Activated CD8-positive, alpha-beta memory T cell treated with anti-CD3 and anti-CD28 coated beads, Interleukin-2, amount 10 ng/mL, durations not matched to agents 7 days and 5 days (primary cell): ENCODE results near the gene RUVBL2. TPM values are rescaled to one million over a fixed set of nuclear protein-coding genes. Genes with fewer than 3 reads are reported as not detected.

Source experiments
- ATAC-seq: fragments of 150-1000 bp; cut with Tn5 transposase; one replicate; pipeline ENCODE4 v1.10.0; 2021; ENCODE audit warnings: moderate library complexity
- CTCF ChIA-PET: fragments of 350-600 bp; sonication (Branson Sonifier 250); formaldehyde crosslinking; loops from one replicate; lab custom pipeline; 2021; ENCODE audit warnings: antibody characterized with exemption; lab: Charles Lee
- DNase-seq: peaks from one replicate; pipeline ENCODE4 v3.0.0-alpha.2; 2020
- H3K27ac Mint-ChIP-seq: one replicate; pipeline ENCODE4 v1.8.0; 2021; ENCODE audit warnings: mild to moderate bottlenecking, mixed read lengths
- H3K27me3 Mint-ChIP-seq: one replicate; pipeline ENCODE4 v1.8.0; 2021; ENCODE audit warnings: mixed read lengths
- H3K36me3 Mint-ChIP-seq: one replicate; pipeline ENCODE4 v1.8.0; 2021; ENCODE audit warnings: mild to moderate bottlenecking, mixed read lengths
- H3K4me1 Mint-ChIP-seq: one replicate; pipeline ENCODE4 v1.8.0; 2021; ENCODE audit warnings: mixed read lengths
- H3K4me3 Mint-ChIP-seq: one replicate; pipeline ENCODE4 v1.8.0; 2021; ENCODE audit warnings: mild to moderate bottlenecking, moderate library complexity, mixed read lengths
- H3K9me3 Mint-ChIP-seq: one replicate; pipeline ENCODE4 v1.8.0; 2022; ENCODE audit warnings: low read depth, mixed read lengths
- microRNA-seq: library from miRNA; unstranded; fragments of <30 nt; microRNA quantifications from one replicate; pipeline ENCODE4 v1.2.0, GENCODE V29; 2022
- total RNA-seq, 2 experiments: library from RNA; stranded (reverse); gene quantifications; one replicate each; pipeline ENCODE4 v1.2.3, GENCODE V29; 2021

RUVBL2 gene
- total RNA-seq, 2 experiments from 2014 or later = 124 to 125 TPM

DNA sequence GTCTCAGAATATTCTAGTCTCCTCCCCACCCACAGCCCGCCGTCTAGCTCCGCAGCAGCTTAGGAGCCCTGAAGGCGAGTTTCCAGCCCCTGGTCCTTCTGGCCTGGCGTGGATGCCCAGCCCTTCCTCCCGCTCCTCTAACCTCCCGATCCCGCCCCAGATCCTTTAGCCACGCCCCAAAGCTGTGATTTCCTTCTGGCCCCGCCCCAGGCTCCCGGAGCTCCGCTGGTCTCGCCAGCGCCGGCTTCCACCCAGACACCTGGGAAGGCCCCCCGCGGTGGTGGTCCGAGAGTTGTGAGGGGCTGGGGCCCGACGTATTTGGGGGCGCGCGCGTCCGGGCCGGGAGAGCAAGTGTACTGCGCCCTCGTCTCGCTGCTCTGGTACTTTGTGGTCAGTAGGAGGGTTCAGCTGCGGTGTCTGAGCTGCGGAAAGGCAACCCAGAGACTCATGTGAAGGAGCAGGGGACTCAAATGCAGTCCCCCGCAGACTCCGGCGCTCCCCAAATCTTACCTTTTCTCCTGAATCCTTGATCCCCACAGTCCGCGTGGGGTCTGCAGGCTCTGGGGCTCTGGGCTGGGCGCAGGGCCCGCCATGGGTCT, 64.0 kb downstream of the RUVBL2 start, which contains the start of gene CGB7:
CGB7 (minus strand) TSS at position 114 of the 599 bp plus-strand sequence. CDS start 2,374 bp downstream, outside the sequence.
- CTCF ChIA-PET = interaction anchor here (0.7 to 1.7 kb wide), 4 partner anchors 24 to 149 kb away, joined by 3 to 7 read pairs (median 4); partner anchors contain the start of genes GYS1 and RUVBL2
- no peaks in the 10 kb centered on the region for H3K36me3 Mint-ChIP-seq
- H3K9me3 Mint-ChIP-seq = no peaks in the 10 kb centered on the region
- peaks cover 62% of the 10 kb centered on the region for H3K27me3 Mint-ChIP-seq
- H3K4me3 Mint-ChIP-seq = peak within 1 kb of the TSS; percentile 52
- no peak within 1 kb of the TSS for H3K27ac Mint-ChIP-seq
- DNase-seq = no peak
- peaks cover 24% of the 10 kb centered on the region for H3K4me1 Mint-ChIP-seq
- ATAC-seq = peak; percentile 18

DNA sequence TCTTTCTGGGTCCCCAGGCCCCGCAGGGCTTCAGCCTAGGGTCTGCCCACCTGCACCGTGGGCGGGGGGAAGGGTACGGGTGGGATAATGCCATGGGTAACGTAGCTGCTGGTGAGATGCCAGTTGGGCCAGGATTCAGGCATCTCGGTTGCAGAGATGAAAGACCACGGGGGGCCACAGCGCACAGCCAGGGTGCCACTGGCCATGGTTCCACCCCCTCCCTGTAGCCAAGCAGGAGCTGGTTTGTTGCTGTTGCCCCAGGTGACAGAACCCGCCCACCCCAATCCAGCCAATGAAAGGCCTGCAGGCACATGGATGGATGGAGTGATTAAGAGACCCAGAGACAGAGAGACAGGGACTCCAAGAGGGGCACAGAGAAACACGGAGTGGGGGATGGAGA, 64.9 kb downstream of the RUVBL2 start:
- ATAC-seq (no peak), DNase-seq (no peak)
- Mint-ChIP-seq H3K27me3 (peaks cover 68% of the 10 kb centered on the region), H3K4me3 (no peak overlapping the region), H3K9me3 (no peaks in the 10 kb centered on the region), H3K4me1 (peaks cover 24% of the 10 kb centered on the region), H3K36me3 (no peaks in the 10 kb centered on the region), H3K27ac (no peak overlapping the region)
- CTCF ChIA-PET = interaction anchor here (0.7 to 1.7 kb wide), 4 partner anchors 17 to 149 kb away, joined by 3 to 7 read pairs (median 4); partner anchors contain the start of genes GYS1 and RUVBL2

DNA sequence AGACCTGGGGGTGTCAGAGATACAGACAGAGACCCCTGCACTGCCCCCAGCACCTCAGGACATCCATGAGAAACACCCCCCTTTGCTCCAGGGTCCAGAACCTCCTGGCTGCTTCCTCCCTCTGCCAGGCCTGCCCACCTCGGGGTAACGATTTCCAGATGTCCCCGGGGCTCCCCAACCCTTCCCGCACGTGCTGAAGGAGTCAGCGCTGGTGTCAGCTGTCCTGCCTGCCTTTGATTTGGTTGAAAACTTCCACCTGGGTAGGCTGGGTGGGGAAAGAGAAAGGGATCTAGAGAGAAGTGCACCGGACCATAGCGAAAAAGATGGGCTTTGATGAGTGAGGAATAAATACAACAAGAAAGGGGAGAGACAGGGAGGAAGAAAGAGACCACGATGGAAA, 65.4 kb downstream of the RUVBL2 start:
- no peak for DNase-seq
- H3K4me1 Mint-ChIP-seq = peaks cover 24% of the 10 kb centered on the region
- no peak overlapping the region for H3K27ac Mint-ChIP-seq
- no peak overlapping the region for H3K4me3 Mint-ChIP-seq
- CTCF ChIA-PET = interaction anchor here (1.2 to 1.7 kb wide), 2 partner anchors 16 to 66 kb away, joined by 3 to 7 read pairs; partner anchors contain the start of genes GYS1 and RUVBL2
- H3K27me3 Mint-ChIP-seq = peaks cover 73% of the 10 kb centered on the region
- no peaks in the 10 kb centered on the region for H3K36me3 Mint-ChIP-seq
- no peak for ATAC-seq
- H3K9me3 Mint-ChIP-seq = no peaks in the 10 kb centered on the region

DNA sequence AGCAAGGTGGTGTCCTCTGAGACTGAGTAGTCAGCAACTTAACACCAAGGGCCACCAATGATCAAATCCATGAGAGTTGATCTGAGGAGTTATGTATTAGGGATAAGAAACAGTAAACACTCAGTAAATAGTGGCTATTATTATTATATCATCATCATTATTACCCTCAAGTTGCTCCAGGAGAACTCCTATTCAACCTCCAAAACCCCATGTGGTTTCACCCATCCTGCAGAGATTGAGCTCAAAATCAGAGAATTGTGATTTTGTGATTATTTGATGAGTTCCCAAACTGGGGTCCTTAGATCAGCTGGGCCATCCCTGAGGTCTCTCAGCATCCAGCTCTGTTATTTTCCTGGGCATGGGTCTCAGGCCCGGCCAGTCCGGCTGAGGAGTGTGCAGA, 67.3 kb downstream of the RUVBL2 start:
- ATAC-seq = no peak
- DNase-seq = no peak
- Mint-ChIP-seq H3K4me1 (peaks cover 23% of the 10 kb centered on the region), H3K9me3 (no peaks in the 10 kb centered on the region), H3K27me3 (peaks cover 75% of the 10 kb centered on the region), H3K36me3 (no peaks in the 10 kb centered on the region), H3K4me3 (no peak overlapping the region), H3K27ac (no peak overlapping the region)
- CTCF ChIA-PET = interaction anchor here (1.4 kb wide), 2 partner anchors 9 to 67 kb away, joined by 3 read pairs; partner anchors contain the start of gene RUVBL2

DNA sequence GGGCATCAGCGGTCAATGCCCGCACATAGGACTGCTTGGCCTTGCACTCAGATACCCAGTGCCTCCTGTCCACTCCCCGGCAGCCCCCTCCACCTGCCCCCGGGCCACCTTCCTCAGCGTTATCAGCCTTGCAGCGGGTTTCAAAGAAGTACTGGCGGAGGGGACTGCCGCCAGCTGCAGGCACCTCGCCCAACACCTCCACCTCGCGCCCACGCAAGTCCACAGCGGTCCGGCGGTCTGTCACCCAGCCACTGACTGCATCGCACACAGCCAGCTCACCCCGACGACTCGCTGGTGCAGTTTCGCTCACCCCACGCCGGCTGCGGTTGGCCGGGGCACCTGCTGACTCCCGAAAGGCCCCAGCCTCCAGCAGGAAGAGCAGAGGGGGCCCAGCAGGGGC, 67.8 kb downstream of the RUVBL2 start:
- no peak for DNase-seq
- Mint-ChIP-seq H3K27ac (no peak overlapping the region), H3K9me3 (no peaks in the 10 kb centered on the region), H3K27me3 (peaks cover 75% of the 10 kb centered on the region), H3K36me3 (no peaks in the 10 kb centered on the region), H3K4me1 (peaks cover 18% of the 10 kb centered on the region), H3K4me3 (no peak overlapping the region)
- CTCF ChIA-PET = interaction anchor here (1.4 kb wide), 2 partner anchors 9 to 68 kb away, joined by 3 read pairs; partner anchors contain the start of gene RUVBL2
- ATAC-seq = no peak

DNA sequence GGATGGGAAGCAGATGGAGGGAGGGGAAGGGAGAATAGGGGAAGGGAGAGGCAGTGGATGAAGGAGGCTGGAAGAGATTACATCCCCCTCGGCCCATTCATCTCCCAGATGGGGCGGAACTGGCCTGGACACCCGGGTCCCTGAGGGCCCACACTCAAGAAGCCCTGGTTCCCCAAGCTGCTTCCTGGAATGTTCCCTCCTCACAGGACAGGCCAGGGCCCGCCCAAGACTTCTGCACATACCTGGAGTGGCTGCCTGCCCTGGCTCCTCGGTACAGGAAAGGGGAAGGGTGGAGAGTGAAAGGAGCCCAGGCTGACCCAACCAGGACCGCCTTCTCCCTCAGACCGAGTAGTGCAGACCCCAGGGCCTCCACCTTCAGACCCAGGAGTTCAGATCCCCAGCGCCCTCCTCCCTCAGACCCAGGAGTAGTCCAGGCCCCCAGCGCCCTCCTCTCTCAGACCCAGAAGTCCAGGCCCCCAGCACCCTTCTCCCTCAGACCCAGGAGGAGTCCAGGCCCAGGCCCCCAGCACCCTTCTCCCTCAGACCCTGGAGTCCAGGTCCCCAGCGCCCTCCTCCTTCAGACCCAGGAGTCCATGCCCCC, 70.4 kb downstream of the RUVBL2 start:
- H3K4me1 Mint-ChIP-seq = peaks cover 2% of the 10 kb centered on the region
- no peak overlapping the region for H3K27ac Mint-ChIP-seq
- H3K4me3 Mint-ChIP-seq = no peak overlapping the region
- ATAC-seq (no peak), DNase-seq (no peak)
- CTCF ChIA-PET = interaction anchor here (0.8 kb wide), 1 partner anchor 9 kb away, joined by 4 read pairs; no protein-coding TSS in a partner anchor
- H3K36me3 Mint-ChIP-seq = no peaks in the 10 kb centered on the region
- H3K27me3 Mint-ChIP-seq = peaks cover 72% of the 10 kb centered on the region
- no peaks in the 10 kb centered on the region for H3K9me3 Mint-ChIP-seq

DNA sequence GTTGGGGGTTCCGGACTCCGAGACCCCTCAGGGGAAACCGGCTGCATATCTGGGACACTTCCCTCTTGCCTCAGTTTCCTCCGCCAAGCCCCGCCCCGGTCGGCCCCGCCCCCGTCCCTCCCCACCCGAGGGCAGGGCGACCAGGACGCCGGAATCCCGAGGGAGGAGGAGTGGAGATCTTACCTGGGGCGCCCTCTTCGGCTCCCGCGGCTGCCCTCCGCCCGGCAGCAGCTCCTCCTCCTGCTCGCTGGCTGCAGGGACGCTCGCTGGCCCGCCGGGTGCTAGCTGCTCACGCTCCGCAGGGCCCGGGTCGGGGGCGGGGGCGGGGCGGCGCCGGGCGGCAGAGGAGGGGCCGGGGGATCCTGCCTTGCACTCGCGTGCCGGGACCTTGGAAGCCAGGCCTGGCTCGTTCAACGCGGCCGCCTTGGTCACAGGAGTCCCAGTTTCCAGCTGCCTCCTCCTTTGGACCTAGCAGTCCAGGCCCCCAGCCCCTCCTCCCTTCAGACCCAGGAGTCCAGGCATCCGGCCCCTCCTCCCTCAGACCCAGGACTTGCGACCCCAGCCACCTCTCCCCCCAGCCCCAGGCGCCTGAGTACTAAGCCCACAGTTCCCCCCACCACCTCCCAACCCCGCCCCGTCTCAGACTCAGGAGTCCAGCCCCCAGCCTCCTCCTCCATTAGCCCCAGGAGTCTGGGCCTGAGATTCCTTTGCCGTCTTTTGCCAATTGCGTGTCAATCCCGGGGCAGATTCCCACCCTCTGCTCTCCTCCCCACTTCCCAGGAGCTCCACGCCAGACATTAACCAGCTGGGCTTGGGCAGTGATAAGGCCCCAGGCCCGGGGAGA, 71.3 kb downstream of the RUVBL2 start, which contains the start of gene NTF4:
NTF4 (minus strand) TSS at position 51 of the 844 bp plus-strand sequence. CDS start 2,821 bp downstream, outside the sequence.
- Mint-ChIP-seq H3K9me3 (peaks cover 3% of the 10 kb centered on the region), H3K4me3 (no peak within 1 kb of the TSS), H3K27ac (no peak within 1 kb of the TSS), H3K4me1 (peaks cover 2% of the 10 kb centered on the region), H3K36me3 (no peaks in the 10 kb centered on the region), H3K27me3 (peaks cover 72% of the 10 kb centered on the region)
- DNase-seq (no peak), ATAC-seq (no peak)
- CTCF ChIA-PET = interaction anchor here (0.8 kb wide), 1 partner anchor 9 kb away, joined by 4 read pairs; no protein-coding TSS in a partner anchor

Small RNAs within 50 kb of the gene (microRNA-seq; reads per million reads assigned to microRNA genes)
- gene MIR6798 = not detected

Other genes with a start within 250 kb of the RUVBL2 start
- not detected for gene IZUMO1, start 247.0 kb upstream of the RUVBL2 start, total RNA-seq
- under 1 TPM; 0.06 to 0.09 TPM for gene FUT1, start 241.2 kb upstream of the RUVBL2 start, total RNA-seq
- not detected for gene FGF21, start 238.4 kb upstream of the RUVBL2 start, total RNA-seq
- 10 to 100 TPM; 46.7 to 54.6 TPM for gene BCAT2, start 182.9 kb upstream of the RUVBL2 start, total RNA-seq
- under 1 TPM; 0.38 to 0.59 TPM for gene HSD17B14, start 157.4 kb upstream of the RUVBL2 start, total RNA-seq
- 1 to 10 TPM; 2.2 to 5.6 TPM for gene PLEKHA4, start 125.3 kb upstream of the RUVBL2 start, total RNA-seq
- gene PPP1R15A, start 121.5 kb upstream of the RUVBL2 start, total RNA-seq = 10 to 100 TPM; 32.1 to 89.7 TPM
- under 1 TPM in 1 of 2 experiments, not detected in 1; 0.47 TPM for gene TULP2, start 95.1 kb upstream of the RUVBL2 start, total RNA-seq
- 100 to 1,000 TPM; 185 to 226 TPM for gene NUCB1, start 93.6 kb upstream of the RUVBL2 start, total RNA-seq
- gene DHDH, start 60.2 kb upstream of the RUVBL2 start, total RNA-seq = 1 to 10 TPM in 1 of 2 experiments, under 1 TPM in 1; 0.96 to 1.1 TPM
- 100 to 1,000 TPM; 359 to 377 TPM for gene BAX, start 39.0 kb upstream of the RUVBL2 start, total RNA-seq
- 1,000 to 10,000 TPM; 1,380 to 1,403 TPM for gene FTL, start 28.6 kb upstream of the RUVBL2 start, total RNA-seq
- gene GYS1, start 578 bp upstream of the RUVBL2 start, total RNA-seq = 10 to 100 TPM; 44.0 to 65.5 TPM
- gene LHB, start 23.2 kb downstream of the RUVBL2 start, total RNA-seq = not detected
- not detected for gene CGB3, start 30.4 kb downstream of the RUVBL2 start, total RNA-seq
- gene CGB2, start 38.0 kb downstream of the RUVBL2 start, total RNA-seq = not detected
- not detected for gene CGB1, start 43.0 kb downstream of the RUVBL2 start, total RNA-seq
- not detected for gene CGB5, start 50.0 kb downstream of the RUVBL2 start, total RNA-seq
- not detected for gene CGB8, start 55.2 kb downstream of the RUVBL2 start, total RNA-seq
- gene CGB7, start 63.9 kb downstream of the RUVBL2 start, total RNA-seq = not detected
- gene NTF4, start 70.9 kb downstream of the RUVBL2 start, total RNA-seq = not detected
- gene KCNA7, start 78.8 kb downstream of the RUVBL2 start, total RNA-seq = not detected
- gene SNRNP70, start 91.6 kb downstream of the RUVBL2 start, total RNA-seq = 100 to 1,000 TPM; 222 to 224 TPM
- gene LIN7B, start 120.5 kb downstream of the RUVBL2 start, total RNA-seq = 1 to 10 TPM; 3.3 to 5.7 TPM
- 1 to 10 TPM; 1.6 to 1.8 TPM for gene C19orf73, start 125.3 kb downstream of the RUVBL2 start, total RNA-seq
- gene PPFIA3, start 125.7 kb downstream of the RUVBL2 start, total RNA-seq = 1 to 10 TPM; 1.7 to 3.6 TPM
- not detected for gene HRC, start 161.5 kb downstream of the RUVBL2 start, total RNA-seq
- under 1 TPM in 1 of 2 experiments, not detected in 1; 0.14 TPM for gene TRPM4, start 163.9 kb downstream of the RUVBL2 start, total RNA-seq